GM18505 (cell line): ENCODE measurements around the gene CADPS.

Experiments used
- ATAC-seq: cut with Tn5 transposase; IDR thresholded peaks from one replicate; pipeline ENCODE4 v1.9.1; 2021; ENCODE audit not compliant: unreplicated experiment
- POLR2A ChIP-seq: IDR thresholded peaks from 4 replicates; pipeline ENCODE4 v1.6.1; 2011; ENCODE audit warnings: borderline replicate concordance; ENCODE audit not compliant: insufficient read depth, insufficient read length; ENCODE audit errors: extremely low read depth

CADPS gene

GRCh38 chr3:62768896-62769295 lies 106.3 kb downstream of the CADPS start:
- no peak for TF ChIP-seq POLR2A
- no peak for ATAC-seq

GRCh38 chr3:62761711-62762110 lies 113.5 kb downstream of the CADPS start:
- ATAC-seq, result no peak
- TF ChIP-seq POLR2A, result no peak

GRCh38 chr3:62761311-62761710 lies 113.9 kb downstream of the CADPS start:
- no peak for ATAC-seq

GRCh38 chr3:62758296-62759066 lies 116.7 kb downstream of the CADPS start:
- TF ChIP-seq POLR2A, result no peak
- no peak for ATAC-seq

More at GRCh38 chr3:62761311-62761710, 113.9 kb downstream of the CADPS start:
- TF ChIP-seq POLR2A, result no peak

GRCh38 chr3:62757045-62757444 lies 118.2 kb downstream of the CADPS start:
- no peak for ATAC-seq
- no peak for TF ChIP-seq POLR2A

- ATAC-seq, result no peak
- TF ChIP-seq POLR2A, result no peak
These were observed 119.9 kb downstream of the CADPS start for GRCh38 chr3:62755285-62755684.

GRCh38 chr3:62749657-62750056 lies 125.6 kb downstream of the CADPS start:
- ATAC-seq, result no peak
- TF ChIP-seq POLR2A, result no peak

GRCh38 chr3:62749130-62749529 lies 126.1 kb downstream of the CADPS start:
- no peak for TF ChIP-seq POLR2A
- ATAC-seq, result no peak

- no peak for TF ChIP-seq POLR2A
- no peak for ATAC-seq
These were observed 137.8 kb downstream of the CADPS start for GRCh38 chr3:62737449-62737848.

GRCh38 chr3:62735510-62735909 lies 139.7 kb downstream of the CADPS start:
- TF ChIP-seq POLR2A, result no peak
- ATAC-seq, result no peak

- ATAC-seq, result no peak
- no peak for TF ChIP-seq POLR2A
These were observed 142.9 kb downstream of the CADPS start for GRCh38 chr3:62732183-62732904.

GRCh38 chr3:62727981-62728380 lies 147.2 kb downstream of the CADPS start:
- ATAC-seq, result no peak
- no peak for TF ChIP-seq POLR2A

GRCh38 chr3:62727536-62727935 lies 147.7 kb downstream of the CADPS start:
- TF ChIP-seq POLR2A, result no peak
- ATAC-seq, result no peak

- no peak for ATAC-seq
- no peak for TF ChIP-seq POLR2A
These were observed 150.7 kb downstream of the CADPS start for GRCh38 chr3:62724503-62724902.
